CD4-positive, alpha-beta T cell treated with Interleukin-12 subunit alpha and Interleukin-12 subunit beta, for 1 hour (primary cell): Measurements from ENCODE around the gene ARHGAP26.
"Not testable (repeated sequence)": the region's sequence is repeated elsewhere in the genome, so short reads cannot be mapped to it uniquely, and the experiment has no call there.

Source experiments
- DNase-seq: peaks from one replicate; pipeline ENCODE4 v3.0.0-alpha.2; 2020

Gene ARHGAP26

DNA sequence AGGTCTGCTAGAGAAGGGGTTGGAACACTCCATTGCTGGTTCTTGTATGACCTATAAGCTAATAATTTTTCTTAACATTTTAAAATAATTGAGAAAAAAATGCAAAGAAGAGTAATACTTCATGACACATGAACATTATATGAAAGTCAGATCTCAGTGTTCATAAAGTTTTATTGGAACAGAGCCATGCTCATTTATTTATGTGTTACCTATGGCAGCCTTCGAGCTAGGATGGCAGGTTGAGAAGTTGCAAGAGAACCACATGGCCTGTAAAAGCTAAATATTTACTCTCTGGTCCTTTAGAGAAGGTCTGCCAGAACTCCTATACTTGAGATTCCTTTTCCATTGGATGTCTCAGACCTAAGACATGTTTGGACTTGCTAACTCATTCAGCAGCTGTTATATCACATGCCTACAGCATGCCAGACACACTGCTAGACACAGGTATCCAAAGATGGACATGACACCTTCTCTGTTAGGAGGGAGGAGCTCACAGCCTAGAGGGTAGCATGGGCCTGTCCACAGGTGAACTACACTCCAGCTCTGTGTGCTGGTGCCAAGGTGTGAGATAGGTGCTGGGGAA is 304.3 kb downstream of the ARHGAP26 start:
- DNase-seq = no peak

DNA sequence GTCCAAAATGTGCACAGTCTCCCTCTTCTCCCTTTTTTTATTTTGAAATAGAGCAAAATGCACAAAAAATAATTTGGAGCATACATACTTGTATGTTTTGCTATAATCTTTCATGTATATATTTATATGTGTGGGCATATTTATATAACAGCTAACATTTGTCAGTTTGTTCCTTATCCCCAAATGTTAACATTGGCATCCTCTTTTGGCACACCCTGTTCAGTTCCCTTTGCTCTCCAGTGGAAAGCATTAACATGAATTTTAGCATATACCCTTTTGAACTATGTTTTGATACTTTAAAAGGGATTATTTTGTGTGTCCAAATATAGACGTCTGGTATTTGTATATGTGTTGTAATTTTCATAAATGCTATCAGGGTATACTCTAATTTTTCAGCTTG is 306.2 kb downstream of the ARHGAP26 start:
- DNase-seq = no peak

DNA sequence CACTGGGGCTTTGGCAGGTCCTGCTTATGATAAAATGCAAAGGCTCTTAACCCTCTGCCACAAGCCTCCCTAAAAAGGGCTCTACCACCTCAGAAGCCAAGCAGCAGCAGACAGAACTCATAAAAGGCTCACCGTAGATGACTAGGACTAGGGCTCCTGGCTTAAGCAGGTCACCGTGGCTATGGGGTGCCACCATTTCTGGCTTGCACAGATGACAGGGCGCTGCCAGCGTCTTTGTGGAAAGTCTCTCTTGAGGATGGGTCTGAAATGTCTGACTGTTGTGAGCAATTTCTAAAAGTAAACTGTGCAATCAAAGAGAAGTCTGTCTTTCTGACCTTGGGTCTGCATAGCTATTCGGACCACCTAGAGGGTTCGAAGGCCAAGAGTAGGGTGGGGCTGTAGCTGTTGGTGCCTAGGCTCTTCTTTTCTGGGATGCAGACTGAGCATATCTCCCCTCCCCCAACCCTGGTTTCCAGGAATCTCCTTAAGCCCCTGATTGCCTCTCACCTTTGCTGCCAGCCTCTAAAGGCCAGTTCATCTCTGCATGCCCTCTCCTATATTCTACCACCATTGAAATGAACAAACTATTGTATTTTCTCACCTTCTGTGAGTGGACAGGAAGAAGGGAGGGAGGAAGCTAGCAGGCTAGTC is 307.4 kb downstream of the ARHGAP26 start:
- DNase-seq = no peak

DNA sequence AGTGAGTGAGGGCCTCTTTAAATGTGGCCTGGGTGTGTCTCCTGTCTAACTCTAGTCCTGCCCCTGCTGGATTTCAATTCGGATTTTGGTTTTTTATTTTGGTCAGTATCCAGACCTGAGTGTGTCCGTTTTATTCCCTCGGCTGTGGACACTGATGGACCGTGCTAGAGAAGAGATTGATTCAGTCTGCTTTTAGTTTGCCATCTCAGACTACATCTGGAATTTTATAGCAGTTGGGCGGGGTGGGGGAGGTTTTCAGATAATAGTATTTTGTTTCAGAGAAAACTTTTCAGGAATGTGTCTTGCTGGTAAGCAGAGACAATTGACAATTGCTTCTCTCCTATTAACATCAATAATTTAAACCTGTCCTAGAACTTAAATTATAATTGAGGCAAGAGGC is 308.1 kb downstream of the ARHGAP26 start:
- no peak for DNase-seq

DNA sequence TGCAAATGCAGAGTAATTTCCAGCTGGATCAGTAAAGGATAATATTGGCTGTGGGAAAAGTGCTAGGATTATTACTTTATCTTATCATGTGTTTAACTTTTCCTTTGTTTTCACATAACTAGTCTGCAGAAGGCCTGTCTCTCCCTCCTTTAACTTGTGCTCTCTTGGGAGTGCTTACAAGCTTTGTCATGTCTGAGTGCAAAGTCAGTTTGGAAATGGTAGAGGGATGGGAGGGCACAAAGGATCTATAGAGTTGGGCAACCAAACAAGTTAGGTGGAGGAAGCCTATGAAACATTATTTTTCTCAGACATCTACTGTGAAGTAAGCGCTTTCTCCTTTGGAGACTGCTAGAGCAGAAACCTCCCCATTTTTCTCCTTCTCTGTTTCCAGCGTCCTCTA is 308.8 kb downstream of the ARHGAP26 start:
- no peak for DNase-seq

DNA sequence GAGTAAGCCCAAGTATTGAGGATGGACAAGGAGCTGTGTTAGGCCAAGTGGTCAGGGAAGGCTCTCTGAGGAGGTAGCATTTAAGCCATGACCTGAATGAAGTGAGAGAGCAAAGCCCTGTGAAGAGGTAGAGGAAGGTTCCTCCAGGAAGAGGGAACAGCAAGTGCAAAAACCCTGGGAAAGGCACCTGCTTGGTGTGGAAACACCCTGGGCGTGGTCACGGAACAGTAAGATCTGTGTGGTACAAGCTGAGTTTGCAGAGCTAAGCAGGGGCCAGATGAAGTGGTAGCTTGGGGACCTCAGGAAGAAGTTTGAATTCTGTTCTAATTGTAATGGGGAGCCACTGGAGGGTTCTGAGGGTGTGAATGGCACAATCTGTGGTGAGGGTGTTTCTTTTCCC is 310.2 kb downstream of the ARHGAP26 start:
- DNase-seq = no peak

DNA sequence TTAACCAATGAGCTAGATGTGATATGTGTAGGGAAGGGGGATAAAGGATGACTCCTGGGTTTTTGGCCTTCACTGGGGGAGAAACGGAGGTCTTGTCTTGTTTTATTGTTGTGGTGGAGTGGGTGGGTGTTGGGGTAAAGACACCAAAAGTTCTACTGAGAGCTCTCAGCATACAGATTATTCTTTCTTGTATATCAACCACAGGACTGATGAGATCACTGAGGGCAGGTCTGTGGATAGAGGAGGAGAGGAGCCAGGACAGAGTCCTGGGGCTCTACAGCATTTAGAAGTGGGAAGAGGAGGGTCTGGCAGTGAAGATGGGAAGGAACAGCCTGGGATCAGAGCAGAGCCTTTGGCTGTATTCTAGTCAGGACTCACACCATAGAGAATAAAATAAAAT is 310.8 kb downstream of the ARHGAP26 start:
- no peak for DNase-seq

DNA sequence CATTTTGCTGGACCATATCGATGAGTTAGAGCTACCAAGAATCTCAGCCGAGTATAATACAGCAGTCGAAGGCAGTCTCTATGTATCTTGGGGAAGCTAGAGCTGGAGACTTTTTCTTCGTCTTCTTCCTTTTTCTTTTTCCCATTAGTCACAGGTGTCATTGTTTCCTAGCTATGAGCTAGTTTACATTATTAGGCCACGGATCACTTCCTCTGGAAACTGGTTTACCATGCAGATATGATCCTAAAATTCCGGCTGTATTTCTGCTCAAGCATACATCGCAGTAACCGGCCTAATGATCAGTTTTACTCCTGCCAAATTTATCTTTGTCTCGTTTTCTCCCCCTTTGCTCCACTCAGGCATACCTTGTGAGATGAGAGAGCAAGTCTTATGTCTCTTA is 312.8 kb downstream of the ARHGAP26 start:
- DNase-seq = no peak

DNA sequence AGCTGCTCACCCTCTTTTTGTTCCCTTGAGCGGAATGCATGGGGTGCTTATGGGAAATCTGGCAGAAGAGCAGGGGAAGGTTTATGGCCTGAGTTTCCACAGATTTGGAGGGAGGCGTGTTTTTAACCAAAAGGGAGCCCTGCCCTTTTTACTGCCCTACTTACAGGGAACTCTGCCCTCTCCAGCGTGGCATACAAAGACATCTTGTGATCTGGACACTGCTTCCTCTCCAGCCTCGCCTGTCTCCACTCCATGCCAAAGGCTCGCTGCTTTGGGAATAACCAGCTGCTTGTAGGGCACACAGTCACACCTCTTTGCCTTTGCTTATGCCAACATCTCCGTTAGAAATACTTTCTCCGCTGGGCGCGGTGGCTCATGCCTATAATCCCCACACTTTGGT is 314.2 kb downstream of the ARHGAP26 start:
- no peak for DNase-seq

DNA sequence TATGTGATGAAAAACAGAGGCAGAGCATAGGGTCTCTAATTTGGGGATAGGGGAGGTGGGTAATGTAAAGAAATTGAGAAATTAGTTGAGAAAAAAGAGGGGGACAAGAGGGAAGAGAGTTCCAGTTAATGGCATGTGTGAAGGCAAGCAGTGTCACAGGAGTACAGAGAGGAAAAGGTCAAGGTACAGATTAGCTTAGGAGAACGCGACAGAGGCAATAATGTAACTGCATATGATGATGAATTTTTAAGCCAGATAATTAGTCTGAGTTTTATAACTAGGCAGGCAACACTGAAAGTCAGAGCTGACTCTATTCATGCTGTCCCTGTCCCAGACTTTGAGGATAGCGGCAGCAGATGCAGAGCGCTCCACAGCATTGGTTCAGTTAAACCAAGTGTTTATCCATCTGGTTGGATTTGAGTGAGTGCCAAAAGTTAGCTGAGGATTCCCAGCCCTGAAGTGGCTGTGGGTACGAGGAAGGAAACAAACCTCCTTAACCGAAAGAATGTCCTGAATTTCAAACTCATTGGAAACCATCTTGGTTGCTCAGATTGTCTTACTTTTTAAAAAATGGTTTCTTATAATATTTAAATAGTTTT is 315.2 kb downstream of the ARHGAP26 start:
- DNase-seq = no peak

DNA sequence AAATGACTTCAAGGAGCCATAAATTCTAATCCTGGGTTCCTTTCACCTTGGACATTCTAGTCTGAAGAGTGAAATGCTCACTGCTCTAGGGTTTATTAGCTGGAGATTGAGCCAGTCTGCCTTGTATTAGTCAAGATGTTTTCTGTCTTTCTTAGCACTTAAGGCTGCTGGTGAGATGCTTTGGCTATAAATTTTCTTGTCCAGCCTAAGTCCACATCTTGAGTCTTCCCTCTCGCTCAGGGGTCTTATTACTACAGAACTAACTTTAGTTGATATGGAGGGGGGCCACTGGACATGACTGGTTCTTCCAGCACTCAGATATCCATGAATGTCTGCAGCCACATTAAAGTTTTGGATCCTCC is 316.4 kb downstream of the ARHGAP26 start:
- no peak for DNase-seq

DNA sequence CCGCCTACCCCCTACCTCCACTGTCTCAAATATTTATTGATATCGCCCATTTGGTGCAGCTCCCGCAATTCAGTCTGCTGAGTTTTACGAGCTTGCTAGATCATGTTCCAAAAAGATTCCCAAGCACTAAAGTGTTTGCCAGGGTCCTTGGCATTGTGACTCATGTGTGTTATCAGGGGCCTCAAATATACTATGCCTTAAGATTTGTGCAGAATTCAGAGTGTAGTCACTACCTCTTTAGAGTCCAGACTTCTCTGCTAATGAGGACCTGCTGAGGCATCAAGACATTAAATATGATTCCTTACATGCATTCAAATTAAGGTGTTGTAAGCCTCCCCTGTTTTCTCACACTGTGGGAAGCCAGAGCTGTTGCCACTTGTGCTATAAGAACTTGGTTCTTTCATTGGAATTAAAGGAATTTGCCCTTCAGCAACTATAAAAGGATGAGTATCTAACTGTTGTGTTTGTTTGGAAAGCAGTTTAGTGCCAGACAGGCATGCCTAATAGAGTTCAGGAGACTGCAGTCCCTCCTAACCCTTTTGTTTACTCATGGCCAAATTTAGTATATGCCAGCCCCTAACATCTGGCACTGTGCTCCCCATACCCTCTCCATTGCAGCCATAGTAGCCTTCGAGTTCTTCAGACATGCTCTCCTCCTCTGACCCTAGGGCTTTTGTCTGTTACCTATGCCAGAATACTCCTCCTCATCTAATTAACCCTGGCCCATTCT is 316.9 kb downstream of the ARHGAP26 start:
- DNase-seq = no peak

DNA sequence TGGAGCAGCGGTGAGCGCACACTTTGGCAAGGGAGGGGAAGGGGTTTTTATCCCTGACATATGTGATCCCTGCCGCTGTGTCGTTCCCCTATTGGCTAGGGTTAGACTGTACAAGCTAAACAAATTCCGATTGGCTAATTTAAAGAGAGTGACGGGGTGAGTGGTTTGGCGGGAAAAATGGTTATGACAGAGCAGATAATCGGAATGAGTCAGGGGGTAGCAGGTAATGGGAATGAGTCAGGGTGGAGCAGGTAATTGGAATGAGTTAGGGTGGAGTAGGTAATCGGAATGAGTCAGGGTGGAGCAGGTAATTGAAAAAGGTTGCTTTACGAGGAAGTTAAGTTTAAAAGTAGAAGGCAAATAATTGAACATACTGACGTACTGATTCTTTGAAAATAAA is 318.5 kb downstream of the ARHGAP26 start:
- not testable (repeated sequence) for DNase-seq

DNA sequence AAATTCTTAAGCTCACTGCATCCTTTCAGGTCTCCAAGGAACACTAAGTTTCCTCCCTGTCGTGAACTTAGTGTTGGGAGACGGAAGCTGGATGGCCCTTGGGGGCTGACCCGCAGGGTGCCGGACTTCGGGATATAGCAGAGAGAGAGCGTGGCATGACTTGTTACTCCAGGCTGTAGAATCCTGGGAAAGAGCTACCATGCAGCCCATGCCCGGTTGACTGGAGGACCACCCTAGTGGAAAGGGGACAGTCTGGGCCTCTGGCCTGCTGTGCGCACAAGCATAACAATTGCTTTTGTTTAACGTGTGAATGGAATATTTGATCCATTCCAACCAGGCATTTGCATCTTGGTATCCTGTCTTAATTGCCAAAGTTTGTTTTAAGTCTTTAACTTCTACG is 319.9 kb downstream of the ARHGAP26 start:
- DNase-seq = not testable (repeated sequence)

DNA sequence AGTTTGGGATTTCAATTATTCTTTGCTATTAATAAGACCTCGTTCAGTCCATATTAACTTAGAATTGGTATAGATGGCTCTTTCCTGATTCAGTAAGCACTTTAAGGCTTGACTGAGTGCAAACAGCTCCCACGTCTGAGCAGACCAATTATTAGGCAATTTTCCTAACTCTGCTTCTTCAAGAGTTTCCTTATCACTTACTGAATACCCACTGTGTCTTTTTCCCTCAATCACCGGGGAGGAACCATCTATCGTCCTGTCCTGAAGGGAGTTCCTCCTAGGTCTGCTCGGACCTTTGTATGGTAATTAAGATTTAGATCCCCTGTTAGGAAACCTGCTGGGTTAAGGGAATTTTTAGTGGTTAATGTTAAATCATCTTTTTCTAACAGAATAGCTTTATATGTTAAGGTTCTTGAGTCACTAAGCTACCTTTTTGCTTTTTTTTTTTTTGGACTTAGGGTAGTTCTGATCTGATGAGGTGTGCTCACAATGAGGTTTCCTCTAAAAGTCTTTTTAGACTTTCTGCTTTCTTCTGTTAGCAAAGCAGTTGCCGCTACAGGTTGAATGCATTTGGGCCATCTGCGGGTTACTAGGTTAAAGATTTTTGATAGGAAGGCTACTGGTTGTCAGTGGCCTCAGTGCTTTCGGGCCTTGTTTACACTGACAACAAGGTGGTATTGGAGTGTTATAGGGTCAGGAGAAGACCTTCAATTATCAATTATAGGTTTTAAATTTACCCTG is 322.7 kb downstream of the ARHGAP26 start:
- not testable (repeated sequence) for DNase-seq

DNA sequence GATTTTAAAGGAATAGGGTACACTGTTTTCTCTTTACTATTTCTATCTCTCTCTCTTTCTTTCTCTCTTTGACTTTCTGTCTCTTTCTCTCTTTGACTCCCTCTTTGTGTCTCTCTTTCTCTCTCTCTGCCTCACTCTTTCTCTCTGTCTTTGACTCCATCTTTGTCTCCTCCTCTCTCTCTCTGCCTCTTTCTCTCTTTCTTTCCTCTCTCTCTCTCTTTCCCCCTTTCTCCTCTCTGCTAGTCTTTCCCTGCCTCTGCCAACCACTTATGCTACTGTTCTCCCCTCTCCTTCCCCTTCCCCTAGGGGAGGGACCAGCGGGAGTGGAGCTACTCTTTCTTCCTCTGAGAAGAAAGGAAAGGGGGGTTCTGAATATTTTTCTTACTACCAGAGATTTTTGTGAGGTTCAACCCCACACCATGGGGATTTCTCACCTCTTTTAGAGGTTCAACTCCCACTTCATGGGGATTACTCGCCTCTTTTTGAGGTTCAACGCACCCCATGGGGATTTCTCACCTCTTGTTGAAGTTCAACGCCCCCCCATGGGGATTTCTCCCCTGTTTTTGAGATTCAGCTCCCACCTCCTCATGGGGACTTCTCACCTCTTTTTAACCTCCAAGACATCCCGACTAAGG is 323.4 kb downstream of the ARHGAP26 start:
- DNase-seq = no peak

DNA sequence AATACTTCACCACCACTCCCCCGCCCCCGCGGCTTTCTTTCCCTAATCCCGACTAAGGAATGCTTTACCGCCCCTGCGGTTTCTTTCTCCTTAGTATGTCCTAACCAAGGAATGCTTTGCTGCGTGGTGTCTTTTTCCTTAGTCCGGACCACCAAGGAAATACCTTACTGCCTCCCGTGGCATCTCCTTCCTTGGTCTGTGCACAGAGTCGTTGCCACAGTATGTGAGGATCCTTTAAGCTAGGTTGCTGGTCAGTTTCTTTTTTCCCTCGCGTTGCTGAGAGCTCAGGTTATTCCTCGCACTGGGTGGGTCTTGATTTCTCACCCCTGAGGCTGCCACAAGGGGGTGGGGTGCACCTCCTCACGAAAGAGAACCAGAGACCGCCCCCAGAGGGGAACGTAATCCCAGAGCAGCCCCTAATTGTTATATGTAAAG is 323.9 kb downstream of the ARHGAP26 start:
- no peak for DNase-seq

DNA sequence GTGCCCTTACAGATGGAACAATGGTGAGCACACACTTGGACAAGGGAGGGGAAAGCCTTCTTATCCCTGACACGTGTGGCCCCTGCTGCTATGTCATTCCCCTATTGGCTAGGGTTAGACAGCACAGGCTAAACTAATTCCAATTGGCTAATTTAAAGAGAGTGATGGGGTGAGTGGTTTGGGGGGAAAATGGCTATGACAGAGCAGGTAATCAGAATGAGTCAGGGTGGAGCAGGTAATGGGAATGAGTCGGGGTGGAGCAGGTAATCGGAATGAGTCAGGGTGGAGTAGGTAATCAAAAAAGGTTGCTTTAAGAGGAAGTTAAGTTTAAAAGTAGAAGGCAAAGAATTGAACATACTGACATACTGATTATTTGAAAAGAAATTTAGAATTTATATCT is 324.4 kb downstream of the ARHGAP26 start:
- DNase-seq = not testable (repeated sequence)

DNA sequence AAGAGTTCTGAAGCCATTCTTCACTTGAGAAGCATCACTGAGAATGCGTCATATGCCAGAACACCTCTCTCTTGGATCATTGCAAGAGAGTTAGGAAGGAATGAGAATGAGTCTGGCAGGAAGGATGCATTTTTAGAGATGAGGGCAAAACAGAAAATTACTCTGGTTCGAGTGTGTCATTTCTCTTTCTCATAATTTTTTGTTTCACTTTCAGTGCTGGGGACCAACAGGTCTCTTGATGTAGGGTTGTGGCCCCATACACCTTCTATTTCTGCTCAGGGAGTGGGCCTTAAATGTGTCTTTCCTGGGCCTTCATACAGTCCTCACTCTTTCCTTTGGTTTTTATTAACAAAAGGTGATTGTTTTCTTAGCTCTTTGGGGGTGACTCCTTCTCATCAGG is 330.9 kb downstream of the ARHGAP26 start:
- no peak for DNase-seq

DNA sequence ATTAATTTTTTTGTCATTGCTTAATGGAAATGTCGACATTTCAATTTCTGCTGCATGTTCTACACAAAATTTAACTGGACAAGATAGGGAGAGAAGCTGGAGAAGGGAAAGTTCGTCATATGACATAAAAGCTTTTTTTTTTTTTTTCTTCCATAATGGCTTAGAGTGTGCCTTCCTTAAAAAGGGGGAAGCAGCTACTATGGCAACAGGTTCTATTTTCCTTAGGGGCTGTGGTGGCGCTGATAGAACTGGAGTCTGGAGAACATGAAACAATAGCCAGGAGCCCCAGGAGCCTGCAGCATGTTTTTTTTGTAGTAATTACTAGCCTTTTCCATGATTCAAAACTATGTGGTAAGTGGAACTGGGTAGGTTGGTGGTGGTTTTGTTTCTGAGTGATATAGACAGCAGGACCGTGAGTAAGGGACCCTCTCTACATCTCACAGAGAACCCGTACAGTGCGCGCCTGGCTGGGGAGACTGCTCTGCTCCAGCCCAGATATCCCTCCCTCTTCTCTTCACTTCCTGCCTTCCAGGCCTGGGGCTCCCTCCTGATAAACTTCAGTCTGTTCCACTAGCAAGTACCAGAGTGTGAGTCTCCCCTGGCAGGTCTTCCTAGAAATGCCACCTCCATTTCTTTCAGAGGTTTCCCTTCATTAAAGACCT is 331.7 kb downstream of the ARHGAP26 start:
- no peak for DNase-seq

DNA sequence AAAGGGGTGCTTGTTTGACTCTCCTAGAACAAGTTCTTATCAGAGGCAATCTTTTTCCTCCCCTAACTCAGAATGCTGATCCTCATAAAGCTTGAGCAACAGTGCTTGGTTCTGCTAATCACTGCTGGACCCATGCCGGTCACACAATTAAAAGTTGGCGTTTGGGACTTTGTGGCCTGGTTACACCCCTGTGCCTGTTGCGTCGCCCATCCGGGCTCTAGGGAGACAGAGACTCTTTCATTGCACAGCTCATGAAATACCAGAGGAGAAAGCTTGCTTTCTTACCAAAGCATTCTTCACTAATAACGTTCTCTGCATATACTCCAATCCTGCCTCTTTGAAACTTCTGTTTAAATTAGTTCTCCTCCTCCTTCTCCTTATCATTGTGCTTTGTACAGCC is 332.2 kb downstream of the ARHGAP26 start:
- DNase-seq = no peak

DNA sequence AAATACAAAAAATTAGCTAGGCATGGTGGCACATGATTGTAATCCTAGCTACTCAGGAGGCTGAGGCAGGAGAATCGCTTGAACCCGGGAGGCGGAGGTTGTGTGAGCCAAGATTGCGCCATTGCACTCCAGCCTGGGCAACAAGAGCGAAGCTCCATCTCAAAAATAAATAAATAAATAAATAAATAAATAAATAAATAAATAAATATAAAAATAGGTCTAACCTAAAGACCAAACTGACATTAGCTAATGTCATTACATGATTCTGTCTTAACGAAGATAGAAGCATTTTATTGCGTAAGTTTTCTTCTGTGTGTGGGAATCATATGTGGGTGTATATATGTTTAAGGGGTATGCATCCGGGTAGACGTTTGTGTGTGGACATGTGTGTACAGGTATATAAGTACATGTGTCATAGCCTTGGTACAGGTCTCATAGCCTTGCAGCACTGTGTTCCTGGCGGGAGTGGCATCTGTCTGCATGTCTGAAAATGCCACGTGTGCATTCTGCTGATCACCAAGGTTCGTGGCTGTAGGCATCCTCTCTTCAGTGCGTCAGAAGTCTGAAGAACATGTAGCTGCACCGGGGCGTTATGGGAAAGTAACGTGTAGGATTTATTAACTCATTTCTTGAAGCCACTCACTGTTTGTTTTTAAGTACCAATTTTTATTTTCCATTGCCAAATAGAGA is 335.2 kb downstream of the ARHGAP26 start:
- DNase-seq = no peak
